GM12891 (cell line): Measurements from ENCODE around the gene CTRB2.

Experiments used
- POLR2A ChIP-seq: IDR thresholded peaks from 2 replicates; pipeline ENCODE4 v1.6.1; 2011; ENCODE audit warnings: low read depth, low read length, control low read depth
- POLR2AphosphoS5 ChIP-seq: IDR thresholded peaks from 2 replicates; pipeline ENCODE4 v1.6.1; 2011; ENCODE audit warnings: low read depth, low read length, control low read depth
- POU2F2 ChIP-seq: IDR thresholded peaks from 2 replicates; pipeline ENCODE4 v1.6.1; 2011; ENCODE audit warnings: low read depth, mild to moderate bottlenecking, control low read depth, low read length, moderate library complexity
- SPI1 ChIP-seq: IDR thresholded peaks from 2 replicates; pipeline ENCODE4 v1.6.1; 2011; ENCODE audit warnings: low read depth, low read length, control low read depth
- TAF1 ChIP-seq: IDR thresholded peaks from 2 replicates; pipeline ENCODE4 v1.6.1; 2011; ENCODE audit warnings: low read depth, low read length, control low read depth

DNA sequence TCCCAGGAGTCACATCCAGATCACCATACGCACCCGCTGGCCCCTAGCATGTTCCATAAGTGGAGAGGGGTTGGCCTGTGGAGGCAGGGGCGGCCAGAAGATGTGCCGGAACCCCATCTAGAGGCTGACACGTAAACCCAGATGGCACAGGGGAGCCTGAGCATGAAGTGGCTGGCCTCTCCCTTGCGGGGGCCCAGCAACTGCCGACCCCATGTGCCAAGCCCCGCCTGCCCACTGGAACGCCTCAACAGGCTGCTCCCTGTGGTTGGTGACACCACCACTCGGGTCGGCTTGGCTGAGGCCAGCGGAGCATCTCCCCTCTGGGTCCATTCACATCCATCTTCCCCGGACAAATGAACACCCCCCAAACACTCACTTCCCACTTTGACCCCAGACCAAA lies 35.0 kb upstream of the CTRB2 start:
- TF ChIP-seq POLR2A (no peak), POLR2AphosphoS5 (no peak), SPI1 (no peak), TAF1 (no peak), POU2F2 (no peak)
